ENCODE data around the gene SCAMP1.
A peak's percentile ranks its signal among the peaks of the same experiment; 100 is the strongest.

SCAMP1 gene

DNA sequence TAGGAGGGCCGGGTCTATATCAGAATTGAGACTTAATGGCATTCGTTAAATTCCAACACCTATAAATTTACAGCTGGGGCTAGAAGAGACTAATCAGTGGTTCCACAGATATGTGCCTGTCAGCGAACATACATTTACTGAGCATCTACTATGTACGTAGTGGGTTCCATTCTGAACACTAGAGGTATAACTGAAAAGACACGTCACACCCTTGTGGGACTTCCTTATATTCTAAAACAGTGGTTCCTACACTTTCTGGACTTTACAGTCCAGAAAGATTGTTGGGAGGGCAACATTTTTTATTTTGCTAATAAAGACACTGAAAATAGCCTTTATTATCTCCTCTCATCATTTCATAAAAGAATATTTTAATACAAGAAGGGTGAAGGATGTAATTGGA is 140.5 kb downstream of the SCAMP1 start:
- Histone ChIP-seq H2BK5ac (ENCODE audit: low read depth, low read length, poor library complexity, severe bottlenecking) (no peak overlapping the region), H2AFZ (ENCODE audit: low read depth, low read length) (no peak overlapping the region), H3K4ac (ENCODE audit: low read depth in 1 of 2, low read length in 2 of 2) (no peak overlapping the region), H3K23ac (ENCODE audit: low read length in 2 of 2) (no peak overlapping the region), H3K18ac (ENCODE audit: low read depth in 1 of 2, low read length in 2 of 2) (no peak overlapping the region), H3K4me2 (ENCODE audit: low read length, poor library complexity, severe bottlenecking) (no peak overlapping the region), H2AK5ac (ENCODE audit: low read length, severe bottlenecking) (no peak overlapping the region), H4K91ac (ENCODE audit: low read length) (no peak overlapping the region), H2BK15ac (ENCODE audit: low read depth, poor library complexity, severe bottlenecking) (no peak overlapping the region), H3K27me3 (ENCODE audit: control insufficient read depth in 1 of 2, insufficient read depth in 1 of 2, low read length in 2 of 2) (no peaks in the 10 kb centered on the region), H3K27ac (ENCODE audit: low read length, poor library complexity, severe bottlenecking) (no peak overlapping the region), H2BK120ac (ENCODE audit: low read depth, low read length) (no peak overlapping the region), H3K36me3 (ENCODE audit: control insufficient read depth in 1 of 2, insufficient read depth in 2 of 2, low read depth in 1 of 2, low read length in 2 of 2) (peaks cover 0 to 7% of the 10 kb centered on the region in 2 experiments), H3K79me1 (replicated peaks; ENCODE audit: low read length, poor library complexity, severe bottlenecking) (peaks cover 25% of the 10 kb centered on the region), H3K9me3 (ENCODE audit: control insufficient read depth, low read length) (no peaks in the 10 kb centered on the region), H3K14ac (ENCODE audit: low read length in 2 of 2) (no peak overlapping the region), H3K4me1 (ENCODE audit: control insufficient read depth, insufficient read depth, low read depth, low read length) (peaks cover 4% of the 10 kb centered on the region), H4K8ac (ENCODE audit: low read length) (no peak overlapping the region), H3K4me3 (ENCODE audit: insufficient read depth in 1 of 2, low read depth in 1 of 2, low read length in 2 of 2) (no peak overlapping the region), H2BK12ac (ENCODE audit: low read length in 2 of 2) (no peak overlapping the region), H3K9ac (ENCODE audit: low read length) (no peak overlapping the region)
- 91% methylated on average over 4 of the region's 5 CpGs for WGBS
- no peak for DNase-seq

DNA sequence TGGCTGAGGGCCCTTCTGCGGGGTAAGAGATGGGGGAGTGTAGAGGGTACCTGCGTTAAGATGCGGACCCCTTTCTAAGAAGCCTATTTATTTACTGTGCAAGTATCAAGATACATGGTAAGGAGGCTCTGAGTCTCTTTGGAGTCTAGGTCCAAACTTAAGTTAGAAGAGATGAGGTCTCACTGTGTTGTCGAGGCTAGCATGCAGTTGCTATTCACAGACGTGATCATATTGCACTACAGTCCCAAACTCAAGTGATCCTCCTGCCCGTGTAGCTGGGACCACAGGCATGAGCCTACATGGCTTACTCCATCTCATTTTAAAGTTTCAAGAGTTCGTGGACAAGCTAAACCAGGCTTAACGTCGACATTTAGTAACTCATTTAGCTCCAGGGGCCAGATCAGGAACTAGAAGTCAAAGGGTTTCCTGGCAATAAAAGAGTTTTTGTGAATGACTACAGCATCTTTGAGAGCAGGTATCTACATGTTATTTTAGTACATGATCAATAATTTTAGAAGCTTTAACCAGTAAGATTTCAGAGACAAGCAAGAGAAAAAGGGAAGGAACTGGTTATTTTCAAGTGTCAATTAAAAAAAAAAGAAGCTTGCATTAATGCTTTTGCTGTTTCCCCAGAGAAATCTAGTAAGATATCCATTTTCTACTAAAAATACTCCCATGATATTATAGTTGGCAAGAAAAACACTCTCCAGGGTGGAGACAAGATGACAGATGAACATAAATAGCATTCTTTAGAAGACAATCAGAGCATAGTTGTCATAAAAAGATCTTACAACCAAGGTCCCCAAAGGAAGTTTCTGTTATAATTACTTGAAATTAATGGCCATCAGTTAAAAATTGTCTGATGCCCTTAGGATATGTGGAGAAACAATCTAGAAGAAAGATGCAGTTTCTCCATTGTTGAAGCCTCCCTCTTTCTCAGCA is 141.3 kb downstream of the SCAMP1 start:
- Histone ChIP-seq H2BK12ac (ENCODE audit: low read length in 2 of 2) (no peak overlapping the region), H3K27me3 (ENCODE audit: control insufficient read depth in 1 of 2, insufficient read depth in 1 of 2, low read length in 2 of 2) (no peaks in the 10 kb centered on the region), H3K23ac (ENCODE audit: low read length in 2 of 2) (no peak overlapping the region), H3K27ac (ENCODE audit: low read length, poor library complexity, severe bottlenecking) (no peak overlapping the region), H2BK5ac (ENCODE audit: low read depth, low read length, poor library complexity, severe bottlenecking) (no peak overlapping the region), H3K9me3 (ENCODE audit: control insufficient read depth, low read length) (no peaks in the 10 kb centered on the region), H3K79me1 (replicated peaks; ENCODE audit: low read length, poor library complexity, severe bottlenecking) (peaks cover 26% of the 10 kb centered on the region), H3K14ac (ENCODE audit: low read length in 2 of 2) (no peak overlapping the region), H2BK120ac (ENCODE audit: low read depth, low read length) (no peak overlapping the region), H3K4ac (ENCODE audit: low read depth in 1 of 2, low read length in 2 of 2) (no peak overlapping the region), H4K8ac (ENCODE audit: low read length) (no peak overlapping the region), H2AK5ac (ENCODE audit: low read length, severe bottlenecking) (no peak overlapping the region), H4K91ac (ENCODE audit: low read length) (no peak overlapping the region), H3K4me3 (ENCODE audit: insufficient read depth in 1 of 2, low read depth in 1 of 2, low read length in 2 of 2) (no peak overlapping the region), H3K4me2 (ENCODE audit: low read length, poor library complexity, severe bottlenecking) (no peak overlapping the region), H3K4me1 (ENCODE audit: control insufficient read depth, insufficient read depth, low read depth, low read length) (peaks cover 4% of the 10 kb centered on the region), H3K18ac (ENCODE audit: low read depth in 1 of 2, low read length in 2 of 2) (no peak overlapping the region), H3K9ac (ENCODE audit: low read length) (peak overlapping the region; percentile 18), H3K36me3 (ENCODE audit: control insufficient read depth in 1 of 2, insufficient read depth in 2 of 2, low read depth in 1 of 2, low read length in 2 of 2) (peaks cover 0 to 10% of the 10 kb centered on the region in 2 experiments), H2AFZ (ENCODE audit: low read depth, low read length) (no peak overlapping the region), H2BK15ac (ENCODE audit: low read depth, poor library complexity, severe bottlenecking) (no peak overlapping the region)
- DNase-seq, result no peak
- 95% methylated on average over 8 of the region's 9 CpGs for WGBS

DNA sequence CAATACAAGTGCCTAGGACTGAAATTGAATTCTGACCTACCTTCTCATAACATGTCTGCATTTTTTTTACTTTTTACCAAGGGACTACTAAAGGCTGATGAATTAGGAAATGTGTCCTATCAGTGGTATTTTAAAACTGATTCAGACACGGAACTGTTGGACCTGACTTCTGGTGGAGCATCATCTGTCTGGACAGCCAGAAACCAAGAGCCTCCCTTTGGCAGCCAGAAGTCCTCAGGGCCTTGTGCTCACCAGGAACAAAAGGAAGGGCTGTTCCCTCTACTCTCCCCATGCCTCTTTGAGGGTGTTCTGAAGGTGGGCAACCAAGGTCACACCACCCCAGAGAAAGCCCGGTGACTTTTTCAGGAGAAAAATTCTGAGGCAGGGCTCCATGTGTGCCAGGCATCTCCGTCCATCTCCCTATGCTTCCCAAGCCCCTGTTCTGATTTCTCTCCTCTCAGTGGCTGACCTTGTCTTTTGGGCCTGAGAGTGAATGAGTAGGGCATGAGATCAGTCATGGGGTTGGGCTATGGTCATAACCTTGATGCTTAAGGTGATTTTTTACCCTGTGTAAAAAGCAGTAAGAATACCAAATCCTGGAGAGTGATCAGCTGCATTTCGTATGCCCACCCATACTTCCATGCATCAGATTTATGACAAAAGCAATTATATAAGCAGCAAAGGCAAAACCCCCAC is 143.7 kb downstream of the SCAMP1 start:
- Histone ChIP-seq H3K79me1 (replicated peaks; ENCODE audit: low read length, poor library complexity, severe bottlenecking) (peaks cover 23% of the 10 kb centered on the region), H3K4ac (ENCODE audit: low read depth in 1 of 2, low read length in 2 of 2) (peak overlapping the region in 1 of 2 experiments; percentile 14), H3K18ac (ENCODE audit: low read depth in 1 of 2, low read length in 2 of 2) (no peak overlapping the region), H3K36me3 (ENCODE audit: control insufficient read depth in 1 of 2, insufficient read depth in 2 of 2, low read depth in 1 of 2, low read length in 2 of 2) (peaks cover 0 to 10% of the 10 kb centered on the region in 2 experiments), H2AFZ (ENCODE audit: low read depth, low read length) (no peak overlapping the region), H3K9ac (ENCODE audit: low read length) (peak overlapping the region; percentile 93), H3K4me2 (ENCODE audit: low read length, poor library complexity, severe bottlenecking) (no peak overlapping the region), H3K4me1 (ENCODE audit: control insufficient read depth, insufficient read depth, low read depth, low read length) (peaks cover 4% of the 10 kb centered on the region), H2BK5ac (ENCODE audit: low read depth, low read length, poor library complexity, severe bottlenecking) (no peak overlapping the region), H2BK120ac (ENCODE audit: low read depth, low read length) (no peak overlapping the region), H3K27me3 (ENCODE audit: control insufficient read depth in 1 of 2, insufficient read depth in 1 of 2, low read length in 2 of 2) (no peaks in the 10 kb centered on the region), H4K8ac (ENCODE audit: low read length) (no peak overlapping the region), H3K14ac (ENCODE audit: low read length in 2 of 2) (no peak overlapping the region), H4K91ac (ENCODE audit: low read length) (no peak overlapping the region), H3K27ac (ENCODE audit: low read length, poor library complexity, severe bottlenecking) (no peak overlapping the region), H3K4me3 (ENCODE audit: insufficient read depth in 1 of 2, low read depth in 1 of 2, low read length in 2 of 2) (peak overlapping the region in 1 of 2 experiments; percentile 20), H2BK12ac (ENCODE audit: low read length in 2 of 2) (no peak overlapping the region), H2BK15ac (ENCODE audit: low read depth, poor library complexity, severe bottlenecking) (no peak overlapping the region), H3K9me3 (ENCODE audit: control insufficient read depth, low read length) (no peaks in the 10 kb centered on the region), H3K23ac (ENCODE audit: low read length in 2 of 2) (no peak overlapping the region), H2AK5ac (ENCODE audit: low read length, severe bottlenecking) (no peak overlapping the region)
- no peak for DNase-seq
- WGBS, result 90% methylated on average over 3 of the region's 4 CpGs

Measured in mesenchymal stem cell (in vitro differentiated cells and primary cell).